Gastrocnemius medialis (tissue), 4 donors: ENCODE results near the gene GRM4.

ENCODE experiments used
- POLR2A ChIP-seq, 2 donors: fragments of 450-650 bp; IDR thresholded peaks; one replicate each; pipeline ENCODE4 v1.6.1; 2017; ENCODE audit warnings: antibody characterized with exemption in 2 of 2, mild to moderate bottlenecking in 2 of 2, moderate library complexity in 2 of 2
- TF ChIP-seq, protein P1 (sequence below), 5 experiments: fragments of 450-650 bp in 3 of 5; fragments of 200-600 bp in 2 of 5; sonication (generic) in 2 of 5; IDR thresholded peaks in 4 of 5; conservative IDR thresholded peaks in 1 of 5; 1 replicate in 4 of 5; 2 replicates in 1 of 5; pipeline ENCODE4 v1.5.1; 2016 to 2019; ENCODE audit warnings: antibody characterized with exemption in 5 of 5, mild to moderate bottlenecking in 3 of 5, moderate library complexity in 3 of 5

DNA sequence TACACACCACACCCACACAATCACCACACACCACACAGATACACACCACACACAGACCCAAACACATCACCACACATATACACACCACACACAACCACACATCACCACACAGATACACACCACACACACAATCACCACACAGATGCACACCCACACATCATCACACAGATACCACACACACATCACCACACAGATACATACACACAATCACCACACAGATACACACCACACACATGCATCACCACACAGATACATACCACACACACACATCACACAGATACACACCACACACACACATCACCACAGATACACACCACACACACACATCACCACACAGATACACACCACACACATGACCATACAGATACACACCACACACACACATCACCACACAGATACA is 73.2 kb downstream of the GRM4 start:
- TF ChIP-seq, protein P1, sequence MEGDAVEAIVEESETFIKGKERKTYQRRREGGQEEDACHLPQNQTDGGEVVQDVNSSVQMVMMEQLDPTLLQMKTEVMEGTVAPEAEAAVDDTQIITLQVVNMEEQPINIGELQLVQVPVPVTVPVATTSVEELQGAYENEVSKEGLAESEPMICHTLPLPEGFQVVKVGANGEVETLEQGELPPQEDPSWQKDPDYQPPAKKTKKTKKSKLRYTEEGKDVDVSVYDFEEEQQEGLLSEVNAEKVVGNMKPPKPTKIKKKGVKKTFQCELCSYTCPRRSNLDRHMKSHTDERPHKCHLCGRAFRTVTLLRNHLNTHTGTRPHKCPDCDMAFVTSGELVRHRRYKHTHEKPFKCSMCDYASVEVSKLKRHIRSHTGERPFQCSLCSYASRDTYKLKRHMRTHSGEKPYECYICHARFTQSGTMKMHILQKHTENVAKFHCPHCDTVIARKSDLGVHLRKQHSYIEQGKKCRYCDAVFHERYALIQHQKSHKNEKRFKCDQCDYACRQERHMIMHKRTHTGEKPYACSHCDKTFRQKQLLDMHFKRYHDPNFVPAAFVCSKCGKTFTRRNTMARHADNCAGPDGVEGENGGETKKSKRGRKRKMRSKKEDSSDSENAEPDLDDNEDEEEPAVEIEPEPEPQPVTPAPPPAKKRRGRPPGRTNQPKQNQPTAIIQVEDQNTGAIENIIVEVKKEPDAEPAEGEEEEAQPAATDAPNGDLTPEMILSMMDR (IDR thresholded peaks at IDR 0.05 in 4 of 5, conservative IDR thresholded peaks at IDR 0.05 in 1 of 5): no peak
- TF ChIP-seq POLR2A (IDR thresholded peaks at IDR 0.05): no peak
